Myocyte (in vitro differentiated cells): ENCODE results near the gene TCIRG1. TPM values are rescaled to one million over a fixed set of nuclear protein-coding genes. Genes with fewer than 3 reads are reported as not detected.

ENCODE experiments used
- DNase-seq: peaks from one replicate; pipeline ENCODE4 v3.0.0-alpha.2; 2012; ENCODE audit warnings: low read depth
- total RNA-seq: library from RNA; depleted of rRNA; stranded (reverse); fragments of >200 nt; gene quantifications from 2 replicates; pipeline ENCODE4 v1.2.3, GENCODE V29; 2014

Gene TCIRG1
- total RNA-seq, 1 donor from 2014 or later: 25.8 TPM

DNA sequence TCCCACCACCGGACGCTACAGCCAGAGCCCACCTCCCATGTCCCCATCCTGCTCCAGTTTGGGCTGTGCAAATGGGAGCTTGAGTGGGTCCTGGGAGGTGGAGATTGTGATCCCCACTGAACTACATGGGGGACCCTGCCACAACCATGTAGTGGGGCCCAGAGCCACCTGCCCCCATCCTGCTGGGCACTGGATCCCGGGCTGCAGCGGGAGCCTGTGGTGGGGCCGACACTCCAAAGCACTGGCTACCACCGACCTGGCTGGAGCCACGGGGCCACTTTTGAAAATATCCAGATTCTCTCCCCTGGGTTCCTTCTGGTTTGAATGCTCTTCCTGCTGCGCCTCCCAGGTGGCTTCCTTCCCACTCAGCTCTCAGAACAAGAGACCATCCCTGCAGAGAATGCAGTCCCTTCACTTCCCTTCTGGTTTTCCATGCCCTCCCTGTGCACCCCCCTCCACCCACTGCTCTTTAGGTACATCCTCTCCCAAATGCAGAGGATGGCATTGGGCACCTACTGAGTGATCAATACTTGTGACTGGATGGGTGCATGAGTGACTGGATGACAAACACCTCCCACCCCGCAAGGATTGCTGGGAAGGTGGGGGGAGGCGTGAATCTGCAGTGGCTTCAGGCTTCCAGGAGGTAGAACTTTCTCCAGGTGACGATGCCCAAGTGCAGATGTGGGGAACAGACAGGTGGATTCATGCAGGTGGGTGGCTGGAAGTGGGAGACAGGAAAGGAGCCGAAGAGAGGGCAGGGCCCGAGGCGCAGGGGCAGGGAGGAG is 34.1 kb upstream of the TCIRG1 start:
- DNase-seq: no peak

DNA sequence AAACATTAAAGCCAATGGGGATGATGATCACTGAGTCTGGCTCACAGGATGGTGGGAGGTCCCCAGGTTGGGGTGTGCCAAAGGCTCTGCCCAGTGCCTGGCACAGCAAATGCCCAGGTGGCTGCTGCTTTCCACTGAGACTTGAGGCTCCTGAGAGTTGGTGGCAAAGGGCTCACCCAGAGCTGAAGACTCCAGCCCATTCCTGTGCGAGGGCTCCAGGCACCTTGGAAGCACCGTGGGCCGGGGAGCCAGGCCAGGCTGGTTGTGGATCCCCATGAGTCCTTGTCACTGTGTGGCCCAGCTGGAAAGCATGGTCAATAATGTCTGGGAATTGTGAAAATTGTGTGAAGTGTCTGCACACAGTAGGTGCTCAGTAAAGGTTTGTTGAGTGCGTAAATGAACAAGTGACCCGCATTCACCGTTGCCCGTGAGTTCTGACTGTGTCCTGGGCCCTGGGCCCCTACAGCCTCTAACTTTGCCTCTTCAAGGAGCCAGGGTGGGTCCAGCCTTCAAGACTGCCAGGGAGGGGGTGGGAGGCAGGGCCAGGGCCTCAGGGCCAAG is 32.1 kb upstream of the TCIRG1 start:
- no peak for DNase-seq

- no peak for DNase-seq
Measured at GRCh38 chr11:68007498-68008380, 31.1 kb upstream of the TCIRG1 start.

GRCh38 chr11:68008381-68009337 is 30.2 kb upstream of the TCIRG1 start:
- peak; percentile 88 for DNase-seq

DNA sequence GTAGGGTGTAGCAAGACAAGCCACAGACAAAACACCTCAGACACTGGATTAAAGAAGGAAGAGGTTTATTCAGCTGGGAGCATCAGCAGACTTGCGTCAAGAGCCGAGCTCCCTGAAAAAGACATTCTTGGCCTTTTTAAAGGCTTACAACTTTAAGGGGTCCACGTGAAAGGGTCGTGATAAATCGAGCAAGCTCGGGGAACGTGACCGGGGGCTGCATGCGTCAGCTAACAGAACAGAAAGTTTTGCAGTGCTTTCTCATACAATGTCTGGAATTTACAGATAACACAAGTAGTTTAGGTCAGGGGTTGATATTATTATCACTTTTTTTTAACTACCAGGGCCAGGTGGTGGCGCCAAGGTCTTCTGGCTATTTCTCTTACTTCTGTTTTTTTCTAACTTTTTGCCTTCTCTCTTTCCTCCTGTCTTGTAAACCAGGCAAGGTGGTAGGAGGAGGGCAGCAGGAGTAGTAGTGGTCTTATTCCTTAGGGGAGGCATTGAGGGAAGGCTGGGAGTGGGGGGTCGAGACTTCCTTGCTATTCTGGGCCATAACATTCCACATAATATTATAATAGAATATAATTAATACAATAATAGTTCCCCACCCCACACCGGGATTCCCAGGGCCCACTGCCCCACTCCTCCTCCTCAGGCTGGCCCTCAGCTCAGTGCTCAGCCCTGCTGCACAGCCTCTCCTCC is 29.3 kb upstream of the TCIRG1 start:
- DNase-seq: peak; percentile 47

DNA sequence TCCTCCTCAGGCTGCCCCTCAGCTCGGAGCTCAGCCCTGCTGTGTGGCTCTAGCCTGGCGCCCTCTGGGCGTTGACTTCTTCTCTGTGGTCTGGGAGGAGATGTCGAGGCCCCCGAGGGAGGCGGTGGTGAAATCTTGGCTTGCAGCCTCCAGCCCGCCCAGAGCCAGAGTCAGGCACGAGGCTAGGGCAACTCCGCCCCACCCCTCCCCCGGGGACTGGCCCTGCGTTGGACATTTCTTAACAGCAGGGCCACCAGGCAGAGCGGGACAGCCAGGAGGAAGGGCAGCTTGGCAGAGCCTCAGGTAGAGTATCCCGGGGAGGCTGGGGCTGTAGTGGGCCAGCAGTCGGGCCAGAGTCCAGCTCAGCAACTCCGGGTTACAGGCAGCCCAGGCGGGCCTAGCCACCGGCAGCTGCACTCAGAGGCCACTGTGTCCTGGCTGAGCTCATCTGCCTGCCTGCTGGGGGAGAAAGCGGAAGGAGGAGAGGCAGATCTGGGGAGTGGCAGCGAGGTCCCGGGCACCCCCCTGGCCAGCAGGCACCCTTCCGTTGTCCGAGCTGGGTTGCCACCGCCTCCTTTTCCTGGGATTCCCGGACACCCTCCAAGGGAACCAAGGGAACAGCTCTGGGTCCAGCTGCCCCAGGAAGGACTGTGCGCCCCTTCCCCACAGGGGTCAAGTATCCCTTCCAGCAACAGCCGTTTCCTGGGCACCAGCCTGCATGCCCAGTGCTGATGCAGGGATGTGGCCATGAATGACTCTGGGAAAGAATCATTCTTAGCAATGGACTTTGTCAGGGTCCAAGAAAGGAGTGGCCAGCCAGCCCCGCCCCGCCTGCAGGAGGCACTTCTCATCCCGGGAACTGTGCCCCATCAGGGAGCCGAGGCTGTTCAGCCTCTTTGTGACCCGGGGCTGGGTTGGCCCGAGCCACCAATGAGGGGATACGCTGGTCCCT is 28.5 kb upstream of the TCIRG1 start, which contains the start of gene ALDH3B1:
ALDH3B1 (plus strand) TSS at position 238 of the 952 bp plus-strand sequence. CDS start 4,971 bp downstream, outside the sequence.
- DNase-seq: peak; percentile 97

DNA sequence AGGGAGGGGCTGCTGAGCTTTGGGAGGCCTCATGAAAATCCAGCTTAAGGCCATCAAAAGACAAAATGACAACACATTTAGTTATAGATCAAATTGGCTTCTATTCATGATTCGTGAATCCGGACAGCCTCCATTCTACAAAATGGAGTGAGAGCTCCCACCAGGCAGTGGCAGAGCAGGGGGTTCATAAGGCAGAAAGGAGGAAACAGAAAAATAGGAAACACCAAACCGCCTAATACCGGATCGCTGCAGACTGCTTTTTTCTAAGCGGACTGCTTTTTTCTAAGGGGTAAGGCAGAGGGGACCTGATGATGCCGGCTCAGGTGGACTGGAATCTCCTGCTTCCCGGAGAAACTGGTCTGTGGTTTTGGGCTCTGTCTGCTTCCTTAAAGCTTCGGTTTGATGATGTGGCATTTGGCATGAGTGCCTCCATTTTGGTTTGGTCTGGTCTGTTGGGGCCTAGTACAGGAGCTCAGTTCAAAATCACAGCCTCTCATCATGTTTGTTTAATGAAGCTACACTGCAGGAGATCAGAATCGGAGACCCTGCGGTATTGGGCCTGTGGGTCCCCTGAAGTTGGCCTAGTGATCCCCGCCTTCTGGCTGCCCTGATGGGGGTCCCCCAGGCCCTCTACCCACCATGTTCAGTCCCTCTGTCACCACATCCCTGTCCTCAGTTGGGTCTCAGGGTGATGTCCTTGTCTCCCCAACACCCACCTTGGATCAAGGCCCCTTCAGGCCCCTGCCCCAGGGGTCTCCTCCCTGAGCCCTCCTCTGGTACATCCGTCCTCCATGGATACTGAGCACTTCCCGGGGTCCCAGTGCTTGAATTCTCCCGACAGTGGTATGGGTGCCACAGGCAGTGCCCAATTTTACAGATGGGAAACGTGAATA is 27.5 kb upstream of the TCIRG1 start:
- no peak for DNase-seq

DNA sequence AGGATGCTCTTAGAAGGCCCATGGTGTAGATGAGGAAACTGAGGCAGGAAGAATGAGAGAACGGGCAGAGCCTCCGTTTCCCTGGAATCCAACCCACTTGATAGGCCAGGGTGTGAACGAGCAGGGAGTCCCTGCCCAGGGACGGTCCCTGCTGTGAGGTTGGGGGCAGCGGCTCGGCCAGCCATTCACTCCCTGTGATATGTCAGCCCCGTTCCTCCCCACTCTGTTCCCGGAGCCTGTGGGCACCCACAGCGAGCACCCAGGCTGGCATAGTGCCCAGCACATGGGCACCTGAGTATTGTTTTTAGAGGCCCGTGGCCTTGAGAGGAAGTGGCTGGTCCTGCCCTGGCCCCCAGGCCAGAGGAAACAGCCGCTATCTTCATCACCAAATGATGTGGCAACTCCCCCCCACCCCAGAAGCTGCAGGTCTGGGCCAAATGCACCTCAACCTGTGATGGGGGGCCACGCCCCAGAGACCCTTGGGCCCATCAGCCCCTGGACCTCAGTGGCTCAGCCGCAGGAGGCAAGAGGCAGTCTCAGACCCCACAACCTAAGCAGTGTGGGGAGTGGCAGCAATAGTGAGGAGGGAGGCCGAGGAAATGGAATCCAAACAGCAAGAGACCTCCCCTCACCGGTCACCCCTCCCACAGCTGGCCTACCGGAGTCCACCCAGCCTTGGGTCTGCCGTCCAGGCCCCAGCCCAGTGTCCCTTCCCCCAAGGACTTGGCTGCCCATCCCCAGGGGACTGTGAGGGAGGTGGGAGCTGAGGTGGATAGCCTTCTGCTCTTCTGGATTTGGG is 26.6 kb upstream of the TCIRG1 start:
- no peak for DNase-seq

DNA sequence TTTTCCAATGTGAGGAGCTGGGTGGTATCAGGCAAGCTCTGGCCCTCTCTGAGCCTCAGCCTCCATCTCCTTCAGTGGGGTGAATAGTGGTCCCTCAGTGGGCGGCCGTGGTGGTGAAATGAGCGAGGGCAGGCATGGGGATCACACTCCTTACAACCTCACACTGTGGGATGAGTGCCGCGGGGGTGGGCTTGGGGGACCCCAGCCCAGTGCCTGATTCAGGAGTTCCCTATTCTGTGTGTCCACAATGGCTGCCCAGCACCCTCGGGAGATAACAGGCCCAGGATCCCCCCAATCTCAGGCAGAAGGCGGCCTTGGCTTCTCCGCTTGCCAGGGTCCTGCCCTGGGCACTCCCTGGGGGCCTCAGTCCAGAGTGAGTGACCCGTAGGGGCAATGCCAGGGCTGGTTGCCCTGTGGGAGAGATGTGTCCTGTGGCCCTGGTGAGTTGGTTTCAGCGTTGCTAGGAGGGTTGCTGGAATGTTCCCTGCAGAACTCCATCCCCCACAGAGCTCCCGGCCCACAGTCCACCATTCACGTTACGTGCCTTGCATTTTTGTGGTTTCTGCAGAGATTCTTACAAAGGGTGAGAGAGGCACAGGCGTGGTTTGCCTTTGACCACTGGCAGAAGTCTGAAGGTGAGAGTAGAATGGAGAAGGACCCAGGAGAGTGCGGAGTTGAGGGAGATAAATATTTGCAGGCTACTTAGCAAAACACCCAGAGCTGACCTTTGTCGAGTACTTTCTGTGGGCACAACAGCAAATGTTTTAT is 25.8 kb upstream of the TCIRG1 start:
- DNase-seq: peak; percentile 99

- peak; percentile 72 for DNase-seq
Measured at GRCh38 chr11:68013611-68014156, 25.1 kb upstream of the TCIRG1 start.

GRCh38 chr11:68014157-68014946 is 24.5 kb upstream of the TCIRG1 start:
- DNase-seq: peak; percentile 95

- no peak for DNase-seq
Measured at GRCh38 chr11:68014947-68015447, 23.8 kb upstream of the TCIRG1 start.

GRCh38 chr11:68015467-68015866 is 23.4 kb upstream of the TCIRG1 start:
- DNase-seq: no peak

- DNase-seq: no peak
Measured at GRCh38 chr11:68016161-68016903, 22.5 kb upstream of the TCIRG1 start.
